ENCODE measurements around the gene SALL1.

Gene SALL1

GRCh38 chr16:51107742-51108141 lies 43.3 kb downstream of the SALL1 start:
- no peak for DNase-seq

GRCh38 chr16:51106535-51106934 lies 44.5 kb downstream of the SALL1 start:
- DNase-seq: no peak

GRCh38 chr16:51103590-51103989 lies 47.5 kb downstream of the SALL1 start:
- DNase-seq: no peak

GRCh38 chr16:51097729-51098128 lies 53.3 kb downstream of the SALL1 start:
- no peak for DNase-seq

- DNase-seq: no peak
Observed at GRCh38 chr16:51095890-51096626, 55.0 kb downstream of the SALL1 start.

GRCh38 chr16:51095084-51095881 lies 55.8 kb downstream of the SALL1 start:
- no peak for DNase-seq

- no peak for DNase-seq
Observed at GRCh38 chr16:51093726-51094280, 57.3 kb downstream of the SALL1 start.
